PC-3 (cell line): ENCODE data around the gene SLIT1. TPM values are rescaled to one million over a fixed set of nuclear protein-coding genes. Genes with fewer than 3 reads are reported as not detected.

ENCODE experiments used
- ATAC-seq: fragments of 200-7000 bp; cut with Tn5 transposase; 2 replicates; pipeline ENCODE4 v1.9.1; 2020; ENCODE audit warnings: mild to moderate bottlenecking, moderate library complexity
- BruUV-seq: library from RNA; stranded (reverse); fragments of 400-500 nt; replicated peaks from 2 replicates; lab custom pipeline; 2021; lab: Mats Ljungman, UMichigan
- CTCF ChIA-PET: fragments of 300-600 bp; sonication (Branson Sonifier 250); formaldehyde crosslinking; loops from one replicate; lab custom pipeline; 2022; ENCODE audit warnings: antibody characterized with exemption; lab: Charles Lee
- POLR2A ChIA-PET: fragments of 300-600 bp; sonication (Branson Sonifier 250); formaldehyde crosslinking; loops from one replicate; lab custom pipeline; 2022; ENCODE audit warnings: antibody characterized with exemption; ENCODE audit not compliant: unreplicated experiment; lab: Charles Lee
- DNase-seq: peaks from one replicate; pipeline ENCODE4 v3.0.0-alpha.2; 2015
- H2AFZ ChIP-seq: fragments of 300-600 bp; sonication (generic); 2 replicates; pipeline ENCODE4 v1.6.0; 2016; ENCODE audit warnings: antibody characterized with exemption, low read length
- H3F3A ChIP-seq: fragments of 300-600 bp; sonication (generic); one replicate; pipeline ENCODE4 v1.6.0; 2017; ENCODE audit warnings: antibody characterized with exemption, low read length, control low read depth, mild to moderate bottlenecking; ENCODE audit not compliant: unreplicated experiment
- H3K27ac ChIP-seq: fragments of 300-600 bp; sonication (generic); 2 replicates; pipeline ENCODE4 v1.5.1; 2016; ENCODE audit warnings: mild to moderate bottlenecking, low read length
- H3K27me3 ChIP-seq: fragments of 300-600 bp; sonication (generic); 2 replicates; pipeline ENCODE4 v1.6.1; 2016; ENCODE audit warnings: low read length, mixed read lengths
- H3K36me3 ChIP-seq: fragments of 300-600 bp; sonication (generic); 2 replicates; pipeline ENCODE4 v1.6.1; 2016; ENCODE audit warnings: low read depth, mixed run types, low read length, mixed read lengths
- H3K4me1 ChIP-seq: fragments of 300-600 bp; sonication (generic); 2 replicates; pipeline ENCODE4 v1.5.1; 2016; ENCODE audit warnings: low read length; ENCODE audit not compliant: insufficient read depth
- H3K4me2 ChIP-seq: fragments of 300-600 bp; sonication (generic); 2 replicates; pipeline ENCODE4 v1.6.0; 2016; ENCODE audit warnings: low read length
- H3K4me3 ChIP-seq: fragments of 300-600 bp; sonication (generic); 2 replicates; pipeline ENCODE4 v1.5.1; 2016; ENCODE audit warnings: mild to moderate bottlenecking, low read length, mixed read lengths
- H3K79me2 ChIP-seq: fragments of 300-600 bp; sonication (generic); 2 replicates; pipeline ENCODE4 v1.6.1; 2017; ENCODE audit warnings: low read length, mixed read lengths
- H3K9ac ChIP-seq: fragments of 300-600 bp; sonication (generic); 2 replicates; pipeline ENCODE4 v1.6.0; 2016; ENCODE audit warnings: mild to moderate bottlenecking, low read length
- H3K9me2 ChIP-seq: fragments of 300-600 bp; sonication (generic); replicated peaks from 2 replicates; pipeline ENCODE4 v1.6.1; 2016; ENCODE audit warnings: mixed run types, low read length, mixed read lengths
- H3K9me3 ChIP-seq: fragments of 300-600 bp; sonication (generic); 2 replicates; pipeline ENCODE4 v1.6.1; 2016; ENCODE audit warnings: low read length, mixed read lengths
- H4K20me1 ChIP-seq: fragments of 300-600 bp; sonication (generic); 2 replicates; pipeline ENCODE4 v1.6.1; 2016; ENCODE audit warnings: low read length, mixed read lengths
- CTCF ChIP-seq: fragments of 300-600 bp; sonication (generic); conservative IDR thresholded peaks from 2 replicates; pipeline ENCODE4 v1.5.1; 2017; ENCODE audit warnings: antibody characterized with exemption, low read depth, mild to moderate bottlenecking, low read length
- EZH2 ChIP-seq: fragments of 300-600 bp; sonication (generic); IDR thresholded peaks from one replicate; pipeline ENCODE4 v1.6.1; 2017; ENCODE audit warnings: antibody characterized with exemption, mild to moderate bottlenecking, low read length; ENCODE audit not compliant: unreplicated experiment
- EZH2phosphoT487 ChIP-seq: fragments of 300-600 bp; sonication (generic); IDR thresholded peaks from 2 replicates; pipeline ENCODE4 v1.6.1; 2018; ENCODE audit warnings: mild to moderate bottlenecking, antibody characterized with exemption, low read length, borderline replicate concordance
- intact Hi-C: fragments of 100-400 bp; cut with micrococcal nuclease; formaldehyde crosslinking; loops from 2 replicates; pipeline ENCODE4 v1.9.0; 2023
- total RNA-seq: library from RNA; depleted of rRNA; stranded (reverse); fragments of >200 nt; gene quantifications from 2 replicates; pipeline ENCODE4 v1.2.3, GENCODE V29; 2014

Gene SLIT1
- total RNA-seq, 1 experiment from 2014 or later, result not detected

GRCh38 chr10:97207131-97207530, 21.4 kb upstream of the SLIT1 start:
- Histone ChIP-seq H3F3A (no peaks in the 10 kb centered on the region), H3K4me2 (no peak overlapping the region), H4K20me1 (no peaks in the 10 kb centered on the region), H3K9me2 (no peaks in the 10 kb centered on the region), H3K4me1 (no peaks in the 10 kb centered on the region), H3K9ac (no peak overlapping the region), H3K36me3 (no peaks in the 10 kb centered on the region; the same call in 1 of the 2 replicates), H3K4me3 (no peak overlapping the region), H3K27ac (no peak overlapping the region), H3K27me3 (no peaks in the 10 kb centered on the region), H2AFZ (no peak overlapping the region), H3K79me2 (no peaks in the 10 kb centered on the region), H3K9me3 (no peaks in the 10 kb centered on the region)
- intact Hi-C loops, result no loop called here
- ATAC-seq, result no peak
- TF ChIP-seq EZH2phosphoT487 (no peak), CTCF (no peak), EZH2 (no peak)
- CTCF ChIA-PET, result interaction anchor here (0.6 kb wide), 1 partner anchor 134 kb away, joined by 4 read pairs; no protein-coding TSS in a partner anchor
- BruUV-seq, result no TSS peak
- DNase-seq, result no peak
- POLR2A ChIA-PET, result no interaction called here

GRCh38 chr10:97204826-97205679, 19.3 kb upstream of the SLIT1 start:
- Histone ChIP-seq H3K4me2 (no peak overlapping the region), H3K27ac (no peak overlapping the region), H3K27me3 (no peaks in the 10 kb centered on the region), H3K9me2 (no peaks in the 10 kb centered on the region), H4K20me1 (no peaks in the 10 kb centered on the region), H3F3A (no peaks in the 10 kb centered on the region), H3K4me1 (no peaks in the 10 kb centered on the region), H2AFZ (no peak overlapping the region), H3K9ac (no peak overlapping the region), H3K4me3 (no peak overlapping the region), H3K9me3 (no peaks in the 10 kb centered on the region), H3K36me3 (no peaks in the 10 kb centered on the region), H3K79me2 (no peaks in the 10 kb centered on the region)
- ATAC-seq (no peak), DNase-seq (no peak)
- CTCF ChIA-PET, result no interaction called here
- no TSS peak for BruUV-seq
- intact Hi-C loops, result no loop called here
- POLR2A ChIA-PET, result no interaction called here
- no peak for TF ChIP-seq EZH2phosphoT487
- TF ChIP-seq CTCF, result no peak
- TF ChIP-seq EZH2, result no peak

GRCh38 chr10:97203220-97203619, 17.5 kb upstream of the SLIT1 start:
- no peaks in the 10 kb centered on the region for H4K20me1 ChIP-seq
- no peak overlapping the region for H3K27ac ChIP-seq
- no peaks in the 10 kb centered on the region for H3K9me3 ChIP-seq
- no peak overlapping the region for H3K4me3 ChIP-seq
- no peaks in the 10 kb centered on the region for H3F3A ChIP-seq
- H3K4me2 ChIP-seq, result no peak overlapping the region
- no peaks in the 10 kb centered on the region for H3K9me2 ChIP-seq
- ChIA-PET CTCF (no interaction called here), POLR2A (no interaction called here)
- no peaks in the 10 kb centered on the region for H3K4me1 ChIP-seq
- H3K79me2 ChIP-seq, result no peaks in the 10 kb centered on the region
- H3K27me3 ChIP-seq, result no peaks in the 10 kb centered on the region
- intact Hi-C loops, result no loop called here
- H3K36me3 ChIP-seq, result no peaks in the 10 kb centered on the region
- DNase-seq, result no peak
- no peak overlapping the region for H2AFZ ChIP-seq
- H3K9ac ChIP-seq, result no peak overlapping the region
- no TSS peak for BruUV-seq
- TF ChIP-seq EZH2 (no peak), CTCF (no peak), EZH2phosphoT487 (no peak)
- ATAC-seq, result no peak
